GM18502 (cell line): ENCODE data around the gene UNC119B.

Source experiments
- ATAC-seq: cut with Tn5 transposase; IDR thresholded peaks from one replicate; pipeline ENCODE4 v1.9.1; 2021; ENCODE audit warnings: mild to moderate bottlenecking; ENCODE audit not compliant: unreplicated experiment, poor library complexity

Gene UNC119B

GRCh38 chr12:120761519-120761934, 51.3 kb downstream of the UNC119B start:
- no peak for ATAC-seq

DNA sequence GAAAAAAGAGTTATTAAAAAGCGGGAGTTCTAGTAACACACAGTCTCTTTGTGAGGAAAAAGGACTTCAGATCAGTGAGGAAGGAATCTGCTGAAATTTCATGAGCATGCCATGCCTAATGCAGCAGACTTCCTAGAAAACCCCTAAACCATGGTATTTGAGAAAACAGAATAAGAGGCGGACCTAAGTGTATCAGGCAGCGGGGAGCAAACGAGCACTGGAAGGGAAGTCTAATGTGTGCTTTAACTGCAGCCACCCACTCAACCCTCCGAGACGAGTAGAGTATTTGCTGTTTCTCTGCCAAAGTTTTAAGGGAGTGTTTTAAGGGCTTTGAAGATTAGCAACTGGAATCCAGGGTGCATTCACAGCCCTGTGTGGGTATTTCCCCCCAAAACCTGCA, 51.8 kb downstream of the UNC119B start:
- no peak for ATAC-seq

- no peak for ATAC-seq
Measured at GRCh38 chr12:120763250-120763649, 53.0 kb downstream of the UNC119B start.

GRCh38 chr12:120764816-120765215, 54.6 kb downstream of the UNC119B start:
- ATAC-seq = no peak

DNA sequence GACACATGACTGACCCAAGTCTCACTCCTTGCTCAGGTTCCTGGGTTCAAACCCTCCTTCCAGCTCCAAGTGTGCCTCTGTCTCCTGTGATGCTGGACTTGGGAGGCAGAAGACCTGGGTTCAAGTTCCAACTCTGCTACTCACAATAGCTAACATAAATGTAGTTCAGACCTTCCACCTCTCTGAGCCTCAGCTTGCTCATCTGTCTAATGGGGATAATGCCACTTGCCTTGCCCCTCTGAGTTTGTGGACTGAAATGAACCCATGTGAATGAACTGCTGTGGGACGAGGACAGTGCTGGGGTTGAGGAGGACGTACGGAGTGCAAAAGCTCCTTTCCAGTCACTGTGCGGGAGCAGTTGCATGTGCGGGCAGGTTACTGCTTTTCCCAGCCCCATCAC, 56.3 kb downstream of the UNC119B start:
- ATAC-seq = no peak

DNA sequence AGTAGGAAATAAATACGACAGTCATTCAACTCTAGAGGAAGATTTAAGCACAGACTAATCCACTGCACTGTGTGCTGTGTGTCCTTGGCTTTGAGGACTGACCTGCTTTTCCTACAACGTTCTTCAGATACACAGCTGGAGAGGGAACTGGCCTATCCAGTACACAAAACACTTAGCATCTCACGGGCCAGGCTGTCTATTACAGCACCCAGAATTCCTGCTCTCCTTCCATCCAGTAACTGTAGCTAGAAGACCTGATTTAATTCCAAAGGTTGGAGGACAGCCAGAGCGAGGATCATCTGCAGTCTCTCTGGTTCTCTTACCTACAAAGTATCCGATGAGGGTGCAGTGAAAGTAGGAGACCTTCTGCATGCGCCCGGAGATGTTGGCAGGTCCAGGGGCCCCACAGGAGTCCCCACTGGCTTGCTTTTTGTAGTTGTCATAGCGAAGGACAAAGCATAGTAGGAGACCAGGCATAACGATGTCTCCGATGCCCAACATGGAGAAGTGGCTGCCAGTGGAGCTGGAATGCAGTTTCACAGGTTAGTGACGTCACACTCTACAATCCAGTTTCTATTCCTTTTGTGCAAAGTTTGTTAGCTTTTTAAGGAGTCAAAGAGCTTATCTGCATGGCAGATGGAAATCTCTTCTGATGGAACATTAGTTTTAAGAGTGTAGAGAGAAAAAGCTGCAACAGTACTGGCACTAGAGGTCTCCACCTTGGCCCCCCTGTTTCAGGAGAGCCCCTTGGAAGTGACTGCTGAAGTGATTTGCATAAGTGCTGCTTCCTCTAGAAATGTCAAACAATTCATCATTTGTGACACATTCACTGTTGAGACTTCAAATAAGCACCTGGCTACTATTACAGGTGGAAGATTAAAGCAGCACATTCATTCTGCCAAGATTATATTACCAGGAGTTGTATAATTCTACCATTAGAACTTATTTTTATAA, 57.1 kb downstream of the UNC119B start:
- no peak for ATAC-seq

DNA sequence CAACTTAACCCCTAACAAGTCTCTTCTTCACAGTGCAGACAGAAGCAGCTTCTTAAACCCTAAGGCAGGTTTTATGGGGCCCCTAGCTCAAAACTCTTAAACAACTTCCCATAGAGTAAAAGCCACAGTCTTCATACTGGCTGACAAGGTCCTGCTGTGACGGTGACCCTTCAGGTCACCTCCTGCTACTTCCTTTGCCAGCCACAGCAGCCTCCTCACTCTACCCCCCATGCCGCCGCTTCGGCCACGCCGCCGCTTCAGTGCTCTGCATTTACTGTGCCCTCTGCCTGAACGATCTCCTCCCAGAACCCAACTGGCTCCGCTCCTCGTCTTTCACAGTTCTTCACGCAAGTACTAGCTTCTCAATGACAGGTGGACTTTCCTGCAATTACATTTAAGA, 60.8 kb downstream of the UNC119B start:
- no peak for ATAC-seq
